Measurements from ENCODE around the gene GUCA1C.

GUCA1C gene

GRCh38 chr3:108863799-108864135 is 89.9 kb downstream of the GUCA1C start:
- no peak for DNase-seq (ENCODE audit: low read depth in 2 of 2)
- H3K4me3 ChIP-seq (replicated peaks in 1 of 2; ENCODE audit: low read depth in 2 of 2, low read length in 2 of 2): no peak overlapping the region
- TF ChIP-seq CTCF (IDR thresholded peaks at IDR 0.05; ENCODE audit: low read depth, low read length): no peak

- TF ChIP-seq CTCF (IDR thresholded peaks at IDR 0.05; ENCODE audit: low read depth, low read length): no peak
- no peak overlapping the region for H3K4me3 ChIP-seq (replicated peaks in 1 of 2; ENCODE audit: low read depth in 2 of 2, low read length in 2 of 2)
- DNase-seq (ENCODE audit: low read depth in 2 of 2): peak; percentile 17 to 56
These were observed 90.5 kb downstream of the GUCA1C start for GRCh38 chr3:108862865-108863798.

GRCh38 chr3:108861401-108861800 is 92.3 kb downstream of the GUCA1C start:
- no peak for DNase-seq (ENCODE audit: low read depth in 2 of 2)
- H3K4me3 ChIP-seq (replicated peaks in 1 of 2; ENCODE audit: low read depth in 2 of 2, low read length in 2 of 2): no peak overlapping the region
- TF ChIP-seq CTCF (IDR thresholded peaks at IDR 0.05; ENCODE audit: low read depth, low read length): no peak

Measured in cardiac fibroblast (primary cell).